Uterus (tissue), 4 donors: Measurements from ENCODE around the gene RNFT2. TPM values are rescaled to one million over a fixed set of nuclear protein-coding genes. Genes with fewer than 3 reads are reported as not detected.
"Not testable (repeated sequence)": the region's sequence is repeated elsewhere in the genome, so short reads cannot be mapped to it uniquely, and the experiment has no call there.

Experiments
- DNase-seq, 2 donors: peaks; one replicate each; pipeline ENCODE4 v3.0.0-alpha.2; 2019 to 2020
- H3K27ac ChIP-seq, 2 donors: fragments of 200-600 bp; sonication (generic); 1 replicate in 1 of 2; 2 replicates in 1 of 2; pipeline ENCODE4 v1.5.1; 2016 to 2018
- H3K27me3 ChIP-seq, 2 donors: fragments of 200-600 bp; sonication (generic); one replicate each; pipeline ENCODE4 v1.5.1; 2018 to 2019; ENCODE audit warnings: control low read depth in 1 of 2
- H3K36me3 ChIP-seq, 2 donors: fragments of 200-600 bp; sonication (generic); one replicate each; pipeline ENCODE4 v1.5.1; 2019; ENCODE audit warnings: control low read depth in 1 of 2
- H3K4me1 ChIP-seq, 2 donors: fragments of 200-600 bp; sonication (generic); one replicate each; pipeline ENCODE4 v1.5.1; 2018 to 2019; ENCODE audit warnings: control low read depth in 1 of 2
- H3K4me3 ChIP-seq, 2 donors: fragments of 200-600 bp; sonication (generic); 1 replicate in 1 of 2; 2 replicates in 1 of 2; pipeline ENCODE4 v1.5.1; 2018 to 2019; ENCODE audit warnings: mild to moderate bottlenecking in 1 of 2
- H3K9me3 ChIP-seq, 2 donors: fragments of 200-600 bp; sonication (generic); one replicate each; pipeline ENCODE4 v1.5.1; 2019; ENCODE audit warnings: control low read depth in 1 of 2
- CTCF ChIP-seq, 4 experiments: fragments of 200-600 bp in 2 of 4; fragments of 450-650 bp in 2 of 4; sonication (generic) in 2 of 4; IDR thresholded peaks; one replicate each; pipeline ENCODE4 v1.5.1; 2016 to 2019; ENCODE audit warnings: antibody characterized with exemption in 4 of 4, mild to moderate bottlenecking in 2 of 4, moderate library complexity in 1 of 4
- POLR2A ChIP-seq, 2 donors: fragments of 450-650 bp; IDR thresholded peaks; one replicate each; pipeline ENCODE4 v1.6.1; 2016; ENCODE audit warnings: antibody characterized with exemption in 2 of 2, mild to moderate bottlenecking in 1 of 2, moderate library complexity in 1 of 2
- intact Hi-C: fragments of 100-400 bp; cut with DNase I; formaldehyde crosslinking; loops from one replicate; pipeline ENCODE4 v1.15.1; 2023; ENCODE audit warnings: low total_unique reads
- total RNA-seq, 4 donors: library from RNA; depleted of rRNA in 3 of 4; stranded (reverse); fragments of >200 nt in 3 of 4; gene quantifications; one replicate each; pipeline versions ENCODE4 v1.1.0 to v1.2.4, GENCODE V29; 2014 to 2023
- donor health status: DM: yes; HTN: yes; CAD: no.

The RNFT2 gene
- total RNA-seq, 4 donors from 2014 or later = 1.4 to 4.7 TPM; not detected in 2

- TF ChIP-seq CTCF (IDR thresholded peaks at IDR 0.05) (no peak), POLR2A (IDR thresholded peaks at IDR 0.05) (no peak)
- no peaks in the 10 kb centered on the region for H3K9me3 ChIP-seq
- no peaks in the 10 kb centered on the region for H3K36me3 ChIP-seq
- no peak overlapping the region for H3K4me3 ChIP-seq
- DNase-seq = no peak
- H3K27ac ChIP-seq = no peak overlapping the region
- no peaks in the 10 kb centered on the region for H3K4me1 ChIP-seq
- H3K27me3 ChIP-seq = no peaks in the 10 kb centered on the region
- intact Hi-C loops = no loop called here
These were observed 6.7 kb downstream of the RNFT2 start for GRCh38 chr12:116744766-116745165.

GRCh38 chr12:116745554-116745953 is 7.4 kb downstream of the RNFT2 start:
- intact Hi-C loops = no loop called here
- Histone ChIP-seq H3K36me3 (no peaks in the 10 kb centered on the region), H3K9me3 (no peaks in the 10 kb centered on the region), H3K4me1 (no peaks in the 10 kb centered on the region), H3K4me3 (no peak overlapping the region), H3K27me3 (no peaks in the 10 kb centered on the region), H3K27ac (no peak overlapping the region)
- no peak for DNase-seq
- TF ChIP-seq POLR2A (IDR thresholded peaks at IDR 0.05) (no peak), CTCF (IDR thresholded peaks at IDR 0.05) (no peak)

- no peaks in the 10 kb centered on the region for H3K4me1 ChIP-seq
- DNase-seq = no peak
- no peak for TF ChIP-seq POLR2A (IDR thresholded peaks at IDR 0.05)
- TF ChIP-seq CTCF (IDR thresholded peaks at IDR 0.05) = no peak
- H3K27ac ChIP-seq = no peak overlapping the region
- no peaks in the 10 kb centered on the region for H3K27me3 ChIP-seq
- intact Hi-C loops = no loop called here
- no peaks in the 10 kb centered on the region for H3K9me3 ChIP-seq
- H3K4me3 ChIP-seq = no peak overlapping the region
- H3K36me3 ChIP-seq = no peaks in the 10 kb centered on the region
These were observed 11.8 kb downstream of the RNFT2 start for GRCh38 chr12:116749884-116750283.

GRCh38 chr12:116750298-116750697 is 12.2 kb downstream of the RNFT2 start:
- TF ChIP-seq POLR2A (IDR thresholded peaks at IDR 0.05) (no peak), CTCF (IDR thresholded peaks at IDR 0.05) (no peak)

GRCh38 chr12:116754097-116754496 is 16.0 kb downstream of the RNFT2 start:
- H3K27me3 ChIP-seq, H3K4me1 ChIP-seq, H3K9me3 ChIP-seq, intact Hi-C loops, DNase-seq, H3K27ac ChIP-seq, H3K36me3 ChIP-seq, H3K4me3 ChIP-seq: not testable (repeated sequence)

More at GRCh38 chr12:116750298-116750697, 12.2 kb downstream of the RNFT2 start:
- Histone ChIP-seq H3K4me3 (no peak overlapping the region), H3K36me3 (no peaks in the 10 kb centered on the region), H3K4me1 (no peaks in the 10 kb centered on the region), H3K27ac (no peak overlapping the region), H3K9me3 (no peaks in the 10 kb centered on the region), H3K27me3 (no peaks in the 10 kb centered on the region)
- intact Hi-C loops = no loop called here
- no peak for DNase-seq

- H3K4me3 ChIP-seq, intact Hi-C loops, DNase-seq, H3K9me3 ChIP-seq, H3K4me1 ChIP-seq, H3K36me3 ChIP-seq, H3K27me3 ChIP-seq, H3K27ac ChIP-seq: not testable (repeated sequence)
These were observed 16.7 kb downstream of the RNFT2 start for GRCh38 chr12:116754783-116755182.
